Pancreas (tissue), 10 donors: ENCODE results near the gene UMPS. TPM values are rescaled to one million over a fixed set of nuclear protein-coding genes. Genes with fewer than 3 reads are reported as not detected.
"Not testable (repeated sequence)": the region's sequence is repeated elsewhere in the genome, so short reads cannot be mapped to it uniquely, and the experiment has no call there.

Experiments used
- ATAC-seq, 4 donors: fragments of 200-7000 bp; cut with Tn5 transposase; one replicate each; pipeline versions ENCODE4 v1.8.0 to v1.9.1; 2020; ENCODE audit warnings: mild to moderate bottlenecking in 4 of 4, moderate library complexity in 4 of 4
- DNase-seq, 6 donors: peaks; one replicate each; pipeline ENCODE4 v3.0.0-alpha.2; 2020
- FAIRE-seq: peaks from 2 replicates; lab custom pipeline; 2012; peaks lifted over from hg19 to GRCh38; lab: Jason Lieb, UNC
- H3K27ac ChIP-seq, 4 donors: fragments of 200-600 bp; sonication (generic); 1 replicate in 3 of 4; 2 replicates in 1 of 4; pipeline versions ENCODE4 v1.5.0 to v1.8.0; 2020
- H3K27me3 ChIP-seq, 4 donors: fragments of 200-600 bp; one replicate each; pipeline ENCODE4 v1.8.0; 2021
- H3K36me3 ChIP-seq, 3 donors: fragments of 200-600 bp; sonication (generic) in 1 of 3; one replicate each; pipeline versions ENCODE4 v1.5.0 to v1.8.0; 2020 to 2021
- H3K4me1 ChIP-seq, 3 donors: fragments of 200-600 bp; one replicate each; pipeline ENCODE4 v1.8.0; 2021
- H3K4me3 ChIP-seq, 4 donors: fragments of 200-600 bp; sonication (generic) in 2 of 4; one replicate each; pipeline versions ENCODE4 v1.5.0 to v1.8.0; 2020 to 2021
- H3K9me3 ChIP-seq, 4 donors: fragments of 200-600 bp; one replicate each; pipeline ENCODE4 v1.8.0; 2021
- CTCF ChIP-seq, 4 donors: fragments of 200-600 bp; sonication (generic) in 3 of 4; IDR thresholded peaks; one replicate each; pipeline versions ENCODE4 v1.5.0 to v1.8.0; 2021; ENCODE audit warnings: antibody characterized with exemption in 4 of 4
- WGBS, 2 donors: extraction: QIAGEN DNeasy Blood & Tissue Kit; methylation state at CpG; one replicate each; pipeline ENCODE4 v1.1.7; 2013; 5-methylcytosine and 5-hydroxymethylcytosine counted together
- intact Hi-C, 3 donors: fragments of 100-400 bp; cut with DNase I; formaldehyde crosslinking; loops; one replicate each; pipeline versions ENCODE4 v1.11.1 to v1.14.2; 2022
- polyA plus RNA-seq, 2 donors: library from polyadenylated mRNA; stranded (reverse); fragments of 200-250 nt; gene quantifications; one replicate each; pipeline ENCODE4 v1.2.3, GENCODE V29; 2013
- total RNA-seq, 6 donors: library from RNA; stranded (reverse); fragmentation: NEBNext Ultra II Directional in 4 of 6; extraction: Animal tissue kit (Norgen Biotek cat#: 25700) in 4 of 6; gene quantifications; one replicate each; pipeline versions ENCODE4 v1.2.1 to v1.2.4, GENCODE V29; 2021 to 2023
- donor health status: healthy with polysubstance abuse.
- donor health status: DM: no; HTN: no; CAD: no; lungs with moderate emphysema.
- donor health status: DM: no; HTN: no; CAD: no.
- donor health status: control.
- donor health status: control.
- donor health status: Bipolar disorder and iron deficiency.
- donor health status: DM: yes; HTN: yes; CAD: no.
- donor health status: DM: no; HTN: no; CAD: no.
- donor health status: DM: no; HTN: no; CAD: no.
- donor health status: DM: yes; HTN: yes; CAD: no.

Gene UMPS
- total and polyA plus RNA-seq, 8 donors, result 6.6 to 20.1 (median 11.1) TPM

DNA sequence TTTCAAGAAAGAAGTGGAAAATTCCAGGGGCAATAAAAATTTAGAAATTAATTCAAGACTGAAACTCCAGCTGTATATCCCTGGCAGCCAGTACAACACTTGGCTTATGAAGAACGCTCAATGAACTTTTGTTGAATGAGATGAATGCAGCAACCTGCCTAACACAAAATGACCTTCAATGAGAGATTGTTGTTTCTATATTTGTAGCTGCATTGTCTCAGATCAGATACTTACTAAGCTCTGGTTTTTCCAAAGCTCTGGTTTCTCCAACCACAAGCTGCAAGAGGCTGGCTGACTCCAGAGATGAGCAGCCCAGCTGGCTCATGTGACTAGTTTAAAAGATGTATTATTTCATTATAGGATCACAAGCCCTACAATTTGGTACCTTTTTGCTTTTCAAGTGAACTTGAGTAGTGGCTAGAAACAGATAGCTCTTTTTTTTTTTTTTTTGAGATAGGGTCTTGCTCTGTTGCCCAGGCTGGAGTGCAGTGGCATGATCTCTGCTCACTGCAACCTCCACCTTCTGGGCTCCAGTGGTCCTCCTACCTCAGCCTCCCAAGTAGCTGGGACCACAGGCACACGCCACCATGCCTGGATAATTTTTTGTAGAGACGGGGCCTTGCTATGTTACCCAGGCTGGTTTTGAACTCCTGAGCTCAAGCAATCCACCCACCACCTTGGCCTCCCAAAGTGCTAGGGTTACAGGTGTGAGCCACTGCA, 57.4 kb downstream of the UMPS start:
- no peak for TF ChIP-seq CTCF (IDR thresholded peaks at IDR 0.05)
- intact Hi-C loops, result no loop called here
- H3K9me3 ChIP-seq, result no peaks in the 10 kb centered on the region
- H3K36me3 ChIP-seq, result no peaks in the 10 kb centered on the region
- H3K4me1 ChIP-seq, result peaks cover 0 to 3% (median 0%) of the 10 kb centered on the region in 3 donors
- 87 to 96% methylated on average over 3 of the region's 3 CpGs for WGBS, 2 donors
- FAIRE-seq (no peak), ATAC-seq (peak in 1 of 4 donors; percentile 7), DNase-seq (no peak)
- H3K27ac ChIP-seq, result no peak overlapping the region
- H3K4me3 ChIP-seq, result no peak overlapping the region
- no peaks in the 10 kb centered on the region for H3K27me3 ChIP-seq

DNA sequence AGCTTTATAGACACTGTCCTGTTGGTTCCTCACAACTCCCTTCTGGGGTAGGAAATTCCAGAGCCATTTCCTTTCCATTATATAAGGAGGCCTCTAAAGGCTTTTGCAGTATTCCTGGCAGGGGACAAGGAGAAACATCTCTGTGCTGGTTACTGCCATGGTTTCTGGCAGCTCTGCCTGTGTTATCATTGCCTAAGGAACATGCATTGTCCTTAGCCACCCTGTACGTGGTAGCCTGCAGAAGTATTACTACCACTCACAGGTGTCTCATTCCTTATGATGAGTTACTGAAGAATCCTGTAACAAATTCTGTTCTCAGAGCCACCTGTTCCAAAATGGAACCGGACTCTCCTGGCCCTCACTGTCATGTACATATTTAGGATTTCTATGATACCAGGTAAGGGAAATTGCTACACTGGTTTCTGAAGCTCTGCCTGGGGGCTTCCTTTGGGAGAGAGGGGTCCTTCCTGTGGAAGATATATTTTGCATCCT, 58.0 kb downstream of the UMPS start:
- Histone ChIP-seq H3K4me1 (peaks cover 0 to 3% (median 0%) of the 10 kb centered on the region in 3 donors), H3K9me3 (no peaks in the 10 kb centered on the region), H3K4me3 (no peak overlapping the region), H3K27me3 (no peaks in the 10 kb centered on the region), H3K36me3 (no peaks in the 10 kb centered on the region), H3K27ac (no peak overlapping the region)
- no peak for ATAC-seq
- DNase-seq, result no peak
- FAIRE-seq, result no peak
- WGBS, 2 donors, result 92 to 93% methylated on average over 2 of the region's 2 CpGs
- intact Hi-C loops, result no loop called here
- no peak for TF ChIP-seq CTCF (IDR thresholded peaks at IDR 0.05)

DNA sequence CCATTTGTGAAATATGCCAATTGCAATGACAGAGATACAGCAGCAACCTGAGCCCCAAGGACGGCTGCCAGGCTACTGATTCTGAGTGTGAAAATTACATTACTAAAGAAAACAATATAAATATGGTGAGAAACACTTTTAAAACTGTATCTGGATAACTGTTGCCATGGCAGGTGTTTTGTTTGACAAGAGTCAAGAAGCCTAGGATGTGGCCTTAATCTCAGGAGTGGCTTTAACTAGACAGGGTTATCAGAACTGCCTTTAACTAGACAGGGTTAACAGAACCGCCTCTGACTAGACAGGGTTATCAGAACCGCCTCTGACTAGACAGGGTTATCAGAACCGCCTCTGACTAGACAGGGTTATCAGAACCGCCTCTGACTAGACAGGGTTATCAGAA, 58.9 kb downstream of the UMPS start:
- H3K4me3 ChIP-seq, H3K4me1 ChIP-seq, intact Hi-C loops, H3K27me3 ChIP-seq, H3K27ac ChIP-seq, H3K36me3 ChIP-seq, FAIRE-seq, H3K9me3 ChIP-seq, DNase-seq: not testable (repeated sequence)
- 29 to 40% methylated on average over 3 to 4 of the region's 5 CpGs for WGBS, 2 donors
- peak in 1 of 4 donors; percentile 69 for ATAC-seq

- Histone ChIP-seq H3K4me3 (no peak overlapping the region), H3K27me3 (peaks cover 0 to 5% (median 0%) of the 10 kb centered on the region in 4 donors), H3K4me1 (no peaks in the 10 kb centered on the region), H3K27ac (no peak overlapping the region), H3K36me3 (peaks cover 0 to 4% (median 0%) of the 10 kb centered on the region in 3 donors), H3K9me3 (no peaks in the 10 kb centered on the region)
- peak in 1 of 4 donors; percentile 29 for ATAC-seq
- intact Hi-C loops, result no loop called here
- TF ChIP-seq CTCF (IDR thresholded peaks at IDR 0.05), result no peak
- no peak for DNase-seq
- FAIRE-seq, result no peak
- 92 to 95% methylated on average over 4 of the region's 4 CpGs for WGBS, 2 donors
Observed at GRCh38 chr3:124791142-124791541, 60.9 kb downstream of the UMPS start.

DNA sequence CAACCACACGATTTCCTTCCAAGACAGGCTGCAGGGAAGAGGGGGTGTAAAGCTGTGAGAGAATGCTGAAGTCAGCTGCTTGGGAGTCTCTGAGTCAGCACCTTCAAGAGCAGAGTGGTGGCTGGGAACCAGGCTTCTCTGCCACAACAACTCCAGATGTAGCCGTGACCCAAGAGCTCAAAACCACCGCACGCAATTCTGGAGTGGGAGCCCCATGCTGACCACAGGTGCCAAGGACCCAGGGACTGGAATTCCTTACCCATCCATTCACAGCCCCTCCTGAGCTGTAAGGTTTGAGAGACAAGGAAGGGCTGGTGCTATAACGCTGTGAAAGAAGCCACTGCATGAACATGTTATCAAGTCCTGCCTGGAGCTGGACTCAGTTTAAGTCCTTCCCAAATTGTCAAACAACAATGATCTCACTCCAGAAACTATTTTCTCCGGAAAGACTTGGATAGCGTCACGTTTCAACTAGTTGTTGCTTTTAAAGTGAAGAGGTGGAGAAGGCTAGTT, 61.4 kb downstream of the UMPS start:
- Histone ChIP-seq H3K9me3 (no peaks in the 10 kb centered on the region), H3K27me3 (peaks cover 0 to 5% (median 0%) of the 10 kb centered on the region in 4 donors), H3K27ac (peak overlapping the region in 1 of 4 donors; percentile 22), H3K36me3 (peaks cover 0 to 9% (median 0%) of the 10 kb centered on the region in 3 donors), H3K4me3 (no peak overlapping the region), H3K4me1 (no peaks in the 10 kb centered on the region)
- FAIRE-seq (no peak), DNase-seq (no peak), ATAC-seq (peak in 3 of 4 donors; percentile 42 to 76 (median 74))
- no peak for TF ChIP-seq CTCF (IDR thresholded peaks at IDR 0.05)
- WGBS, 2 donors, result 84 to 91% methylated on average over 8 of the region's 8 CpGs
- intact Hi-C loops, result no loop called here
